Astrocyte of the spinal cord (primary cell): ENCODE data around the gene RASSF5.
A peak's percentile ranks its signal among the peaks of the same experiment; 100 is the strongest.

ENCODE experiments used
- DNase-seq: peaks from one replicate; pipeline ENCODE4 v3.0.0; 2011; ENCODE audit warnings: low read depth, low spot score
- H3K4me3 ChIP-seq: 2 replicates; pipeline ENCODE4 v1.5.1; 2011; ENCODE audit warnings: low read depth, mild to moderate bottlenecking, low read length, moderate library complexity
- in situ Hi-C: cut with HindIII; loops from 2 replicates; pipeline ENCODE4 v1.10.0; 2017; ENCODE audit warnings: low sequenced_read_pairs
- TF ChIP-seq, protein P1 (sequence below): IDR thresholded peaks from 2 replicates; pipeline ENCODE4 v1.5.1; 2012; ENCODE audit warnings: low read depth, mild to moderate bottlenecking, low read length, inconsistent platforms

Gene RASSF5

DNA sequence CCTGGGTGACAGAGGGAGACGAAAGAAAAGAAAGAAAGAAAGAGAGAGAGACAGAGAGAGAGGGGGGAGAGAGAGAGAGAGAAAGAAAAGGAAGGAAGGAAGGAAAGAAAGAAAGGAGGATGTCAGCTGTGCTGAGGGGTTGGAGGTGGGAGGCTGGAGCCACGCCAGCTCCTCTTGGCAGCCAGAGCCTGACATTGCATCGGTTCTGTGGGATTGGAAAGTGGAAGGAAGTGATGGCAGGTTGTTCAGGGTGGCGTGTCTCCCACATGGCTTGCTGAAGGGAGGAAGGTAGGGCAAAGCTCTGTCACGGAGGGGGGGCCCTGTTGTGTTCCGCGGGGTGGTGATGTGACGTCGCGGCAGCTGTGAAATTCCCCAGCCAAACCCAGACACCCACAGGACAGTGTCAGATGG lies 74.2 kb downstream of the RASSF5 start:
- in situ Hi-C loops = no loop called here
- no peak overlapping the region for H3K4me3 ChIP-seq
- TF ChIP-seq, protein P1, sequence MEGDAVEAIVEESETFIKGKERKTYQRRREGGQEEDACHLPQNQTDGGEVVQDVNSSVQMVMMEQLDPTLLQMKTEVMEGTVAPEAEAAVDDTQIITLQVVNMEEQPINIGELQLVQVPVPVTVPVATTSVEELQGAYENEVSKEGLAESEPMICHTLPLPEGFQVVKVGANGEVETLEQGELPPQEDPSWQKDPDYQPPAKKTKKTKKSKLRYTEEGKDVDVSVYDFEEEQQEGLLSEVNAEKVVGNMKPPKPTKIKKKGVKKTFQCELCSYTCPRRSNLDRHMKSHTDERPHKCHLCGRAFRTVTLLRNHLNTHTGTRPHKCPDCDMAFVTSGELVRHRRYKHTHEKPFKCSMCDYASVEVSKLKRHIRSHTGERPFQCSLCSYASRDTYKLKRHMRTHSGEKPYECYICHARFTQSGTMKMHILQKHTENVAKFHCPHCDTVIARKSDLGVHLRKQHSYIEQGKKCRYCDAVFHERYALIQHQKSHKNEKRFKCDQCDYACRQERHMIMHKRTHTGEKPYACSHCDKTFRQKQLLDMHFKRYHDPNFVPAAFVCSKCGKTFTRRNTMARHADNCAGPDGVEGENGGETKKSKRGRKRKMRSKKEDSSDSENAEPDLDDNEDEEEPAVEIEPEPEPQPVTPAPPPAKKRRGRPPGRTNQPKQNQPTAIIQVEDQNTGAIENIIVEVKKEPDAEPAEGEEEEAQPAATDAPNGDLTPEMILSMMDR = no peak
- no peak for DNase-seq

DNA sequence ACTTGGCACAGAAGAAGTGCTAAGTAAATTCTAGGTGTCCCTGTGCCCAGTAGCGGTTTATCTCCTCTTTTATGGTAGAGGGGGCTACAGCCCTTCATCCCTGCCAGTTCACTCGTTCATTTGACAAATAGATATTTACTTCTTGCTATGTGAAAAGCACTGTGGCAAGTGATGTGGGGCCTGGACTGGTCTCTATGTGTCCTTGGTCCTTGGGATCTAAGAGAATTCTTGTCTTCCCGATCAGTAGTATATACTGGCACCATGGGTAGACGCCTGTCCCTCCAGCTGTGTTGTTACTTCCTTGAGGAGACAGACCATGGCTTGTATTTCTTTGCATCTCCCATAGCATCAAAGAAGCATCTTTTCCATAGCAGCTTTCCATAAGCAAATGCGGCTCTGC lies 75.2 kb downstream of the RASSF5 start:
- no peak for DNase-seq
- TF ChIP-seq, protein P1 = no peak
- H3K4me3 ChIP-seq = no peak overlapping the region
- in situ Hi-C loops = no loop called here

GRCh38 chr1:206582971-206583706 lies 75.8 kb downstream of the RASSF5 start:
- in situ Hi-C loops = no loop called here
- DNase-seq = no peak
- TF ChIP-seq, protein P1 = no peak
- no peak overlapping the region for H3K4me3 ChIP-seq

- DNase-seq = peak; percentile 66
- in situ Hi-C loops = no loop called here
- TF ChIP-seq, protein P1 = peak; percentile 94
- H3K4me3 ChIP-seq = no peak overlapping the region
Observed at GRCh38 chr1:206583707-206584648, 76.6 kb downstream of the RASSF5 start.

DNA sequence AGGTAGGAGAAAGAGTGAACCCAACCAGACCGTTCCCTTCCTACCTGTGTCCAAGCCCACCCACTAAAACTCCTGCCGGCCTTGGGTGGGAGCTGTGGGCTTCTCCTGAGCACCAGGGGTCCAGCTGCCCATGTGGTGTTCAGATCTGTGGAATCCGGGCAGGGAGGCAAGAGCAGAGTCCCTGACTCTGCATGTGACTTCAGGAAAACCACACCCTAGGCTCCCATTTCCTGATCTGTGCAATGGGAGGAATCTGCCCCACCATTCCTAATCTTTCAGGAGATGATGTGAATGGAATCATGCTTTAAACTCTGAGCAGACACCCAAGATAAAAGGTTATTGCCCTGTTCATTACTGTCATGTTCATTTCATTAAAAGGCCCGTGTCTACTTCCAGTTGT lies 77.4 kb downstream of the RASSF5 start:
- TF ChIP-seq, protein P1 = no peak

GRCh38 chr1:206586501-206587445 lies 79.4 kb downstream of the RASSF5 start:
- TF ChIP-seq, protein P1 = no peak
- H3K4me3 ChIP-seq = no peak overlapping the region
- in situ Hi-C loops = no loop called here

More for the DNA sequence above, 77.4 kb downstream of the RASSF5 start:
- no peak overlapping the region for H3K4me3 ChIP-seq
- DNase-seq = no peak
- in situ Hi-C loops = no loop called here

More at GRCh38 chr1:206586501-206587445, 79.4 kb downstream of the RASSF5 start:
- DNase-seq = no peak
